Activated T-helper 2 cell treated with anti-CD3 and anti-CD28 coated beads, Interferon-gamma antibody, Interleukin-2, Interleukin-4, amounts not matched to agents 10 μg/mL and 5 μg/mL and 100 μg/mL, durations not matched to agents 14 hours and 24 hours and 36 hours (primary cell): ENCODE results near the gene NCOA3. TPM values are rescaled to one million over a fixed set of nuclear protein-coding genes. Genes with fewer than 3 reads are reported as not detected.

Experiments
- DNase-seq: peaks from one replicate; pipeline ENCODE4 v3.0.0; 2021; ENCODE audit warnings: low spot score
- H3K27ac Mint-ChIP-seq: one replicate; pipeline ENCODE4 v1.8.0; 2021; ENCODE audit warnings: mixed read lengths
- H3K27me3 Mint-ChIP-seq: one replicate; pipeline ENCODE4 v1.8.0; 2021; ENCODE audit warnings: low read depth, mixed read lengths
- H3K36me3 Mint-ChIP-seq: one replicate; pipeline ENCODE4 v1.8.0; 2021; ENCODE audit warnings: low read depth, mixed read lengths
- H3K4me1 Mint-ChIP-seq: one replicate; pipeline ENCODE4 v1.8.0; 2021; ENCODE audit warnings: low read depth, mixed read lengths
- H3K4me3 Mint-ChIP-seq: one replicate; pipeline ENCODE4 v1.8.0; 2021; ENCODE audit warnings: low read depth, mild to moderate bottlenecking, moderate library complexity, mixed read lengths
- H3K9me3 Mint-ChIP-seq: one replicate; pipeline ENCODE4 v1.8.0; 2021; ENCODE audit warnings: mixed read lengths
- intact Hi-C: fragments of 100-400 bp; cut with micrococcal nuclease; formaldehyde crosslinking; loops from one replicate; pipeline ENCODE4 v1.15.1; 2023
- total RNA-seq: library from RNA; stranded (reverse); gene quantifications from 2 replicates; pipeline ENCODE4 v1.2.3, GENCODE V29; 2022

NCOA3 gene
- total RNA-seq, 1 donor from 2014 or later, result 119 TPM

- no peaks in the 10 kb centered on the region for H3K4me1 Mint-ChIP-seq
- intact Hi-C loops, result no loop called here
- DNase-seq, result no peak
- no peaks in the 10 kb centered on the region for H3K36me3 Mint-ChIP-seq
- peaks cover 8% of the 10 kb centered on the region for H3K27me3 Mint-ChIP-seq
- no peak overlapping the region for H3K4me3 Mint-ChIP-seq
- H3K27ac Mint-ChIP-seq, result no peak overlapping the region
- no peaks in the 10 kb centered on the region for H3K9me3 Mint-ChIP-seq
Observed at GRCh38 chr20:47688385-47689381, 187.0 kb downstream of the NCOA3 start.

- H3K27ac Mint-ChIP-seq, result no peak overlapping the region
- no peaks in the 10 kb centered on the region for H3K36me3 Mint-ChIP-seq
- peaks cover 8% of the 10 kb centered on the region for H3K27me3 Mint-ChIP-seq
- H3K4me3 Mint-ChIP-seq, result no peak overlapping the region
- H3K9me3 Mint-ChIP-seq, result no peaks in the 10 kb centered on the region
- intact Hi-C loops, result no loop called here
- H3K4me1 Mint-ChIP-seq, result peaks cover under 1% of the 10 kb centered on the region
- no peak for DNase-seq
Observed at GRCh38 chr20:47689731-47690130, 188.0 kb downstream of the NCOA3 start.

GRCh38 chr20:47691625-47692024, 189.9 kb downstream of the NCOA3 start:
- Mint-ChIP-seq H3K4me3 (no peak overlapping the region), H3K27me3 (peaks cover 8% of the 10 kb centered on the region), H3K36me3 (no peaks in the 10 kb centered on the region), H3K4me1 (peaks cover 8% of the 10 kb centered on the region), H3K27ac (no peak overlapping the region), H3K9me3 (no peaks in the 10 kb centered on the region)
- intact Hi-C loops, result no loop called here
- DNase-seq, result no peak

- intact Hi-C loops, result no loop called here
- Mint-ChIP-seq H3K27ac (no peak overlapping the region), H3K4me1 (peaks cover 8% of the 10 kb centered on the region), H3K9me3 (no peaks in the 10 kb centered on the region), H3K36me3 (no peaks in the 10 kb centered on the region), H3K27me3 (peaks cover 8% of the 10 kb centered on the region), H3K4me3 (no peak overlapping the region)
- DNase-seq, result no peak
Observed at GRCh38 chr20:47694021-47694818, 192.5 kb downstream of the NCOA3 start.

GRCh38 chr20:47696856-47697255, 195.2 kb downstream of the NCOA3 start:
- no peak for DNase-seq
- Mint-ChIP-seq H3K36me3 (no peaks in the 10 kb centered on the region), H3K9me3 (no peaks in the 10 kb centered on the region), H3K4me3 (no peak overlapping the region), H3K27ac (no peak overlapping the region), H3K4me1 (peaks cover 8% of the 10 kb centered on the region), H3K27me3 (no peaks in the 10 kb centered on the region)
- intact Hi-C loops, result no loop called here

GRCh38 chr20:47698142-47698541, 196.5 kb downstream of the NCOA3 start:
- H3K27me3 Mint-ChIP-seq, result no peaks in the 10 kb centered on the region
- no peak overlapping the region for H3K4me3 Mint-ChIP-seq
- no peak overlapping the region for H3K27ac Mint-ChIP-seq
- H3K9me3 Mint-ChIP-seq, result no peaks in the 10 kb centered on the region
- no peak for DNase-seq
- H3K4me1 Mint-ChIP-seq, result peaks cover 8% of the 10 kb centered on the region
- no peaks in the 10 kb centered on the region for H3K36me3 Mint-ChIP-seq
- intact Hi-C loops, result no loop called here

GRCh38 chr20:47699818-47700217, 198.1 kb downstream of the NCOA3 start:
- peaks cover 7% of the 10 kb centered on the region for H3K4me1 Mint-ChIP-seq
- H3K36me3 Mint-ChIP-seq, result no peaks in the 10 kb centered on the region
- H3K27ac Mint-ChIP-seq, result no peak overlapping the region
- no peak overlapping the region for H3K4me3 Mint-ChIP-seq
- no peaks in the 10 kb centered on the region for H3K9me3 Mint-ChIP-seq
- intact Hi-C loops, result no loop called here
- H3K27me3 Mint-ChIP-seq, result no peaks in the 10 kb centered on the region
- no peak for DNase-seq

GRCh38 chr20:47700327-47700726, 198.6 kb downstream of the NCOA3 start:
- intact Hi-C loops, result no loop called here
- Mint-ChIP-seq H3K36me3 (no peaks in the 10 kb centered on the region), H3K9me3 (no peaks in the 10 kb centered on the region), H3K4me3 (no peak overlapping the region), H3K27ac (no peak overlapping the region), H3K27me3 (no peaks in the 10 kb centered on the region), H3K4me1 (peaks cover 1% of the 10 kb centered on the region)
- no peak for DNase-seq

- H3K9me3 Mint-ChIP-seq, result no peaks in the 10 kb centered on the region
- no peaks in the 10 kb centered on the region for H3K4me1 Mint-ChIP-seq
- intact Hi-C loops, result no loop called here
- H3K4me3 Mint-ChIP-seq, result no peak overlapping the region
- no peaks in the 10 kb centered on the region for H3K36me3 Mint-ChIP-seq
- no peaks in the 10 kb centered on the region for H3K27me3 Mint-ChIP-seq
- no peak for DNase-seq
- H3K27ac Mint-ChIP-seq, result no peak overlapping the region
Observed at GRCh38 chr20:47701612-47702011, 199.9 kb downstream of the NCOA3 start.

- Mint-ChIP-seq H3K9me3 (no peaks in the 10 kb centered on the region), H3K36me3 (no peaks in the 10 kb centered on the region), H3K27ac (no peak overlapping the region), H3K4me3 (no peak overlapping the region), H3K4me1 (no peaks in the 10 kb centered on the region), H3K27me3 (no peaks in the 10 kb centered on the region)
- intact Hi-C loops, result no loop called here
- no peak for DNase-seq
Observed at GRCh38 chr20:47703748-47704147, 202.1 kb downstream of the NCOA3 start.

GRCh38 chr20:47704746-47705496, 203.2 kb downstream of the NCOA3 start:
- Mint-ChIP-seq H3K4me1 (no peaks in the 10 kb centered on the region), H3K27me3 (no peaks in the 10 kb centered on the region), H3K36me3 (no peaks in the 10 kb centered on the region), H3K4me3 (no peak overlapping the region), H3K9me3 (no peaks in the 10 kb centered on the region), H3K27ac (no peak overlapping the region)
- intact Hi-C loops, result no loop called here
- DNase-seq, result no peak

- no peak overlapping the region for H3K4me3 Mint-ChIP-seq
- no peaks in the 10 kb centered on the region for H3K36me3 Mint-ChIP-seq
- no peak for DNase-seq
- H3K9me3 Mint-ChIP-seq, result no peaks in the 10 kb centered on the region
- H3K27me3 Mint-ChIP-seq, result no peaks in the 10 kb centered on the region
- no peak overlapping the region for H3K27ac Mint-ChIP-seq
- intact Hi-C loops, result no loop called here
- no peaks in the 10 kb centered on the region for H3K4me1 Mint-ChIP-seq
Observed at GRCh38 chr20:47705497-47705856, 203.8 kb downstream of the NCOA3 start.
